Measurements from ENCODE around the gene RIMS4.

Gene RIMS4

DNA sequence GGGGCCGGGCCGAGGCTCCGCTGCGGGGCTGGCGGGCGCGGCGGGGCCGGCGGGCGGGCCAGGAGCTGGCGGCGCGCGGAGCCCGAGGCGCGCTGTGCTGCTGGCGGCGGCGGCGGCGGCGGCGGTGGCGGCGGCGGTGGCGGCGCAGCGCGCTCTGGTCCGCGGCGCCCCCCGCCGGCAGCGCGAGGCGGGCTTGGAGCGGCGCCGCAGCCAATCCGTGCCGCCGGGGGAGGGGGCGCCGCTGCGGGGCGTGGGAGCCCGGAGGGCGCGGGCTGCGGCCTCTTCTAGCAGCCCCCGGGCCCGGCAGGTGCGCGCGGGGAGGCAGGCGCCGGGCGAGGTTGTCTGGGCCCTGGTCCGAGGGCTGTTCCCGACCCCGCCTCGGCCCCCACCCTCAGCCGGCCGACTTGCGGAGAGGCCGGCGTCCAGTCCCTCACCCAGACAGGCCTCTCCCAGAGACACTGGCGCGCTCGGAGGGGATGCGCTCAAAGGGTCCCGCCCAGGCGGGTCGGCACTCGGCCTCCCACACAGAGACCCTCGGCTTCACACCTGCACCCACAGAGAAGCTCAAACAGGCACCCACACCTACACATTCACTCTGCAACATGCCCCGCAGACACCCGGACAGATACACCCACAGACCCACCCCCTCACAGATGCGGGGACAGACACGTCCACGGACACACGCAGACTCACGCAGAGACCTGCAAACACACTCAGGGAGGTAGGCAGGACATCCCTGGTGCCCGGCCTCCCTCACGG is at the start of gene RIMS4:
TSS of gene RIMS4 (minus strand) at position 156 of the 759 bp plus-strand sequence. CDS start 275 bp downstream, outside the sequence.
- Histone ChIP-seq H4K20me1 (no peaks in the 10 kb centered on the region), H3K4me3 (no peak within 1 kb of the TSS)

DNA sequence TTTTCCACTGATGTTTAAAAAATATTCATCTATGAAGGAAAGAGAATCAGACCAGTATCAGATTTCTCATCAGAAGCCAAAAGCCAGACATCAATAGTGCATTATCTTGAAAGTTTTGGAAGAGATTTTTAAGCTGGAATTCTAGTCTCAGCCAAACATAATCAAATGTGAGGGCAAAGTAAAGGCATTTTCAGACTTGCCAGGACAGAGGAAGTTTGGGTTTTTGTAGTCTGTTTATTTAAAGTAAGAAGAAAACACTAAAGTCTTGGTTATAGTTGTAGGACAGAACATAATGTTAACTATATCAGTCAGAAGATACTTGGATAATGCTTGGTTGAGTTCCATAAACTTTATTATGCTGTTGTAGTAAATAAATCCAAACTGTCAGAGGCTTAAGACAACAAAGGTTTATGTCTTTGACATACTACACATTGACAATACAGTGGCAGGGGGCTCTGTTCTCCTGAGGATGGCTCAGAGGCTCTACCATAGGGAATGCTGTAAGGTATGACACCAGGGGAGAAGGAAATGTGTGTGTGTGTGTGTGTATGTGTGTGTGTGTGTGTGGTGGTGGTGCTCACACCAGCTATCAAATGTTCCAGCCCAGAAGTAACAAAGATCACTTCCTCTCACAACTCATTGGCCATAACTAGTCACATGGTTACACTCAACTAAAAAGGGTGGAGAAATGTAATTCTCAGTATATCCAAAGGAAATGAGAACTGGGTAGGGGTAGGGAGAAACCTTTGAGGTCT is 48.4 kb upstream of the RIMS4 start:
- TF ChIP-seq Cebpa-rat (IDR thresholded peaks at IDR 0.05) = no peak

More for the DNA sequence above, at the start of gene RIMS4:
- no peaks in the 10 kb centered on the region for H3K36me3 ChIP-seq
- peaks cover 0 to 17% (median 7%) of the 10 kb centered on the region in 11 experiments; a peak in 12 of 22 replicates for H3K27me3 ChIP-seq
- H3K9me3 ChIP-seq (replicated peaks in 1 of 11) = peaks cover 0 to 16% (median 12%) of the 10 kb centered on the region in 11 experiments; a peak in 10 of 22 replicates
- peaks cover 0 to 5% (median under 1%) of the 10 kb centered on the region in 10 experiments; a peak in 9 of 20 replicates for H3K4me1 ChIP-seq
- H3K4me2 ChIP-seq = no peak within 1 kb of the TSS
- no peak for TF ChIP-seq Cebpa-rat (IDR thresholded peaks at IDR 0.05)
- no peak within 1 kb of the TSS for H3K27ac ChIP-seq
- H3K9ac ChIP-seq = no peak within 1 kb of the TSS

DNA sequence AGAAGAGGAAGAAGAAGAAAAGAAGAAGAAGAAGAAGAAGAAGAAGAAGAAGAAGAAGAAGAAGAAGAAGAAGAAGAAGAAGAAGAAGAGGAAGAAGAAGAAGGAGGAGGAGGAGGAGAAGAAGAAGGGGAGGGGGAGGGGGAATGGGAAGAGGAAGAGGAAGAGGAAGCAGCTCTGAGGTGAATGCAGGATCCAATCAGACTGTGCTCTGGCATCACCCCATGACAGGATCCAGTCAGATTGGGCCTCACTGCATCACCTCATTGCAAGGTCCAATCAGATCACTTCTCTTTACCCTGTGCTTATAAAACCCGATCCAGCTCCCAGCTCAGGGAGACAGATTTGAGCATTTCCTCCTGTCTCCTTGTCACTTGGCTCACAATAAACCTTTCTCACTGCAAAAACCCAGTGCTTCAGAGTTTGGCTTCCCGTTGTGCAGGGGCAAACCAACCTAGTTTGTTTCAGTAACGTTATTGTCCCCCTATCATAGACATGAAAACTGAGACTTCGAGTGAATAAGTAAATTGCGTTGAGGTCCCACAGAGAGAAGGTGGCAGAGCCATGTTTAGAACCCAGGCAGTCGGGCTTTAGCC is 46.6 kb upstream of the RIMS4 start:
- H3K27ac ChIP-seq = peak overlapping the region in 7 of 11 experiments; percentile 26 to 55 (median 34); a peak in 9 of 22 replicates
- no peak for TF ChIP-seq Cebpa-rat (IDR thresholded peaks at IDR 0.05)

More for the DNA sequence above, 48.4 kb upstream of the RIMS4 start:
- Histone ChIP-seq H4K20me1 (no peaks in the 10 kb centered on the region), H3K9ac (no peak overlapping the region), H3K36me3 (no peaks in the 10 kb centered on the region), H3K4me2 (no peak overlapping the region), H3K4me3 (no peak overlapping the region), H3K4me1 (peaks cover 0 to 6% (median 0%) of the 10 kb centered on the region in 10 experiments; a peak in 3 of 20 replicates), H3K27ac (no peak overlapping the region), H3K9me3 (replicated peaks in 1 of 11) (peaks cover 5 to 21% (median 10%) of the 10 kb centered on the region in 11 experiments; a peak in 21 of 22 replicates), H3K27me3 (no peaks in the 10 kb centered on the region)

DNA sequence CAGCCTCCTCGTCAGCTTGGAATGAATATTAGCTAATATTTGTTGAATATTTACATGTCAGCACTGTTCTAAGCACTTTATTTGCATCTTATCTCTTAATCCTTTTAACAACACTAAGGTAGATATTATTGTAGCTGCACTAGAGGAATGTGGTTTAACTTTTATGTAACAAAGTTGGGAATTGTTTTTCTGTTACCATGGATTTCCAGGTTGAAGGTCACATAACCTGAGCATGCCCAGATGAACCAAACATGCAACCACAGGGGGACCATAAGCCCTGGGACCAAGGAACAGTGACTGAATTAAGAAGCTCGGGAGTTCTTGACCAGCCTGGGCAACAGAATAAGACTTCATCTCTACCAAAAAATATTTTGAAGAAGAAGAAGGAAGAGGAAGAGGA is 46.1 kb upstream of the RIMS4 start:
- Histone ChIP-seq H3K27ac (no peak overlapping the region), H4K20me1 (no peaks in the 10 kb centered on the region), H3K4me2 (no peak overlapping the region), H3K4me1 (peaks cover 0 to 6% (median 0%) of the 10 kb centered on the region in 10 experiments; a peak in 3 of 20 replicates), H3K27me3 (no peaks in the 10 kb centered on the region), H3K36me3 (no peaks in the 10 kb centered on the region), H3K9ac (no peak overlapping the region), H3K4me3 (no peak overlapping the region), H3K9me3 (replicated peaks in 1 of 11) (peaks cover 5 to 21% (median 10%) of the 10 kb centered on the region in 11 experiments; a peak in 21 of 22 replicates)
- no peak for TF ChIP-seq Cebpa-rat (IDR thresholded peaks at IDR 0.05)

More for the DNA sequence above, 46.6 kb upstream of the RIMS4 start:
- Histone ChIP-seq H3K27me3 (no peaks in the 10 kb centered on the region), H3K36me3 (no peaks in the 10 kb centered on the region), H3K4me2 (peak overlapping the region in 3 of 11 experiments; percentile 2 to 12 (median 6); a peak in 3 of 22 replicates), H4K20me1 (no peaks in the 10 kb centered on the region), H3K4me1 (peaks cover 0 to 6% (median 0%) of the 10 kb centered on the region in 10 experiments; a peak in 3 of 20 replicates), H3K9ac (no peak overlapping the region), H3K4me3 (no peak overlapping the region), H3K9me3 (replicated peaks in 1 of 11) (peaks cover 5 to 21% (median 10%) of the 10 kb centered on the region in 11 experiments; a peak in 21 of 22 replicates)

DNA sequence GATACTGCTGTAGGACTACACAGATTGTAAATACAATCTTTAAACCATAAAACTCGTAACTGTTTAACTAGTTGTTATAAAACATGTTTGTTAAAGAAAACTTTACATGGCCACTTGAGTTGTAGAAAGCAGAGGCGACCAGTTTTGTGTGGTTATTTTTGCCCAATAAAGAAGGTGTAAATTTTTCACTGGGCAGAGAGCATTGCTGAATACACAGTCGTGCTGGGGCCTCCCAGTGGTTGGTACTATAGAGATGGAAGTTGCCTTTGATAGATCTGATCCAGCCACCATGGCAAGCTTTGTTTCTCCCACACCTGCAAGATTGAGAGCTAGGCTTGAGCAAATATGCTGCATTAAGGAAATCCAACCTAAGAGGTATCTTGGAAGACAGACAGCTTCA is 41.2 kb upstream of the RIMS4 start:
- H3K27ac ChIP-seq = no peak overlapping the region
- no peaks in the 10 kb centered on the region for H3K36me3 ChIP-seq
- no peak for TF ChIP-seq Cebpa-rat (IDR thresholded peaks at IDR 0.05)
- no peak overlapping the region for H3K4me3 ChIP-seq
- no peaks in the 10 kb centered on the region for H4K20me1 ChIP-seq
- no peaks in the 10 kb centered on the region for H3K4me1 ChIP-seq
- no peak overlapping the region for H3K9ac ChIP-seq
- peaks cover 0 to 8% (median 2%) of the 10 kb centered on the region in 11 experiments; a peak in 9 of 22 replicates for H3K9me3 ChIP-seq (replicated peaks in 1 of 11)
- no peaks in the 10 kb centered on the region for H3K27me3 ChIP-seq
- no peak overlapping the region for H3K4me2 ChIP-seq

DNA sequence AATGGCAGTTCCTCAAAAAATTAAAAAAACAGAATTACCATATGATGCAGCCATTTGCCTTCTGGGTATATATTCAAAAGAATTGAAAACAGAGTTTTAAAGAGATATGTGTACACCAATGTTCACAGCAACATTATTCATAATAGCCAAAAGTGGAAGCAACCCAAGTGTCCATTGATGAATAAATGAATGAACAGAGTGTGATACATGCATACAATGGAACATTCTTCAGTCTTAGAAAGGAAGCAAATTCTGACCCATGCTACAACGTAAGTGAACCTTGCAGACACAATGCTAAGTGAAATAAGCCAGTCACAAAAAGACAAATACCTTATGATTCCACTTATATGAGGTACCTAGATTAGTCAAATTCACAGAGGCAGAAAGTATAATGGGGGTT is 40.5 kb upstream of the RIMS4 start:
- H3K36me3 ChIP-seq = no peaks in the 10 kb centered on the region
- H3K4me3 ChIP-seq = no peak overlapping the region
- no peak overlapping the region for H3K4me2 ChIP-seq
- no peak for TF ChIP-seq Cebpa-rat (IDR thresholded peaks at IDR 0.05)
- no peak overlapping the region for H3K9ac ChIP-seq
- H3K9me3 ChIP-seq (replicated peaks in 1 of 11) = peaks cover 0 to 9% (median 0%) of the 10 kb centered on the region in 11 experiments; a peak in 3 of 22 replicates
- H4K20me1 ChIP-seq = no peaks in the 10 kb centered on the region
- no peaks in the 10 kb centered on the region for H3K27me3 ChIP-seq
- H3K27ac ChIP-seq = no peak overlapping the region
- no peaks in the 10 kb centered on the region for H3K4me1 ChIP-seq

DNA sequence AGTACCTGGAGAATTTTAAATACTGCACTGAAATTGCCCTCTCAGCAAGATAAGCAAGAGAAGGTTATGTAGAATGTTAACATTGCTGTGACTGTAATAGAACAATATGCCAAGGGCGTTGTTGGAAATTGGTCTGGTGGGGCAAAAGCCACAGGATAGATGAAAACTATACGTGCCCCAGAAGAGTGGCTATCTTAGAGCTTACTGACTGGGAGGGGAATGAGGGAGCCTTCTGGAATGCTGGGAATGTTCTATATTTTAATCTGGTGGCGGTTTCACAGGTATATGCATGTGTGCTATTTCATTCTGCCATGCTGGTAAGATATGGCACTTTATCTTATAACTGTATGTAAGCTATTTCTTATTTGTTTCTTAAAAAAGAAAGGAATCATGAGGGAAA is 39.9 kb upstream of the RIMS4 start:
- Histone ChIP-seq H3K4me2 (no peak overlapping the region), H3K4me1 (no peaks in the 10 kb centered on the region), H3K4me3 (no peak overlapping the region), H3K9ac (no peak overlapping the region), H3K36me3 (no peaks in the 10 kb centered on the region), H3K27ac (no peak overlapping the region), H3K27me3 (no peaks in the 10 kb centered on the region), H3K9me3 (replicated peaks in 1 of 11) (peaks cover 0 to 9% (median 0%) of the 10 kb centered on the region in 11 experiments; a peak in 3 of 22 replicates), H4K20me1 (no peaks in the 10 kb centered on the region)
- no peak for TF ChIP-seq Cebpa-rat (IDR thresholded peaks at IDR 0.05)

DNA sequence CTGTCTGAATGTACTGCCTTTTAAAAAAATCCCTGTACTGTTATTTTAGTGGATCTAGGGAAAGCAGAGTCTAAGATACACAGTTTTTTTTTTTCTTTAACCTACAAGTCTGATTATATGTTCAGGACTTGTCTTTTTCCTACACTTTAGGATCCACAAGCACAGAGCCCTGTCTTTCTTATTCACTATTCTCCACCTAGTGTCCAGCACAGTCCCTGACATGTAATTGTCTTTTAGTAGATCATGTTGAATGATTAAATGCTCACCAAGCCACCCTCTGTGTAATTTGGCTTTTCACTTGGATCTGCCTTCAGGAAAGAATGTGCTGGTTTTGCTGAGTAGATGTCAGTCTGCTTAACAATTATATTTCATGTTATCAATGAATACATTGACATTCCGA is 39.4 kb upstream of the RIMS4 start:
- Histone ChIP-seq H3K9ac (no peak overlapping the region), H3K27me3 (no peaks in the 10 kb centered on the region), H3K4me2 (no peak overlapping the region), H3K36me3 (no peaks in the 10 kb centered on the region), H3K27ac (no peak overlapping the region), H4K20me1 (no peaks in the 10 kb centered on the region), H3K4me3 (no peak overlapping the region), H3K9me3 (replicated peaks in 1 of 11) (peaks cover 0 to 9% (median 0%) of the 10 kb centered on the region in 11 experiments; a peak in 2 of 22 replicates), H3K4me1 (no peaks in the 10 kb centered on the region)
- TF ChIP-seq Cebpa-rat (IDR thresholded peaks at IDR 0.05) = no peak
